Endothelial cell of umbilical vein (primary cell): ENCODE measurements around the gene CHADL. TPM values are rescaled to one million over a fixed set of nuclear protein-coding genes. Genes with fewer than 3 reads are reported as not detected.

Source experiments
- BruUV-seq: library from RNA; stranded (reverse); fragments of 400-500 nt; replicated peaks from 2 replicates; lab custom pipeline; 2021; lab: Mats Ljungman, UMichigan
- CTCF ChIA-PET: fragments of 300-600, 350-600 bp; sonication (Branson Sonifier 250); formaldehyde crosslinking; loops from one replicate; lab custom pipeline; 2021; ENCODE audit warnings: antibody characterized with exemption, inconsistent platforms; lab: Charles Lee
- POLR2A ChIA-PET: fragments of 300-600, 350-600 bp; sonication (Branson Sonifier 250); formaldehyde crosslinking; loops from one replicate; lab custom pipeline; 2021; ENCODE audit warnings: antibody characterized with exemption, inconsistent platforms; lab: Charles Lee
- DNase-seq: peaks from one replicate; pipeline ENCODE4 v3.0.0-alpha.2; 2011; ENCODE audit warnings: low read depth, low spot score
- FAIRE-seq: peaks from 2 replicates; lab custom pipeline; 2011; peaks lifted over from hg19 to GRCh38; lab: Jason Lieb, UNC
- H2AFZ ChIP-seq: 2 replicates; pipeline ENCODE4 v1.6.0; 2012; ENCODE audit warnings: low read depth, low read length, control low read depth, inconsistent platforms
- H3K27ac ChIP-seq: 2 replicates; pipeline ENCODE4 v1.5.1; 2011; ENCODE audit warnings: low read depth, mild to moderate bottlenecking, control low read depth, low read length, moderate library complexity; ENCODE audit not compliant: insufficient read depth
- H3K27me3 ChIP-seq, 2 experiments: 2 replicates each; pipeline versions ENCODE4 v1.6.0 to v1.6.1; 2011; ENCODE audit warnings: low read length in 2 of 2, mixed read lengths in 1 of 2; ENCODE audit not compliant: control insufficient read depth in 2 of 2, insufficient read depth in 2 of 2
- H3K36me3 ChIP-seq, 2 experiments: 2 replicates in 1 of 2; 3 replicates in 1 of 2; pipeline ENCODE4 v1.5.1; 2011; ENCODE audit warnings: low read length in 2 of 2, mild to moderate bottlenecking in 1 of 2, moderate library complexity in 1 of 2; ENCODE audit not compliant: control insufficient read depth in 2 of 2, insufficient read depth in 2 of 2; ENCODE audit errors: extremely low read depth in 1 of 2
- H3K4me1 ChIP-seq: 3 replicates; pipeline ENCODE4 v1.5.1; 2011; ENCODE audit warnings: mild to moderate bottlenecking, low read length; ENCODE audit not compliant: control insufficient read depth, insufficient read depth; ENCODE audit errors: extremely low read depth
- H3K4me2 ChIP-seq: 2 replicates; pipeline ENCODE4 v1.6.1; 2011; ENCODE audit warnings: low read length, control low read depth, mixed read lengths; ENCODE audit not compliant: insufficient read depth
- H3K4me3 ChIP-seq, 3 experiments: fragments of 200-600 bp in 1 of 3; sonication (generic), shearing (Covaris generic) in 1 of 3; replicated peaks in 1 of 3; 2 replicates each; pipeline ENCODE4 v1.5.1; 2011 to 2016; ENCODE audit warnings: control low read depth in 3 of 3, low read length in 3 of 3, mild to moderate bottlenecking in 2 of 3, inconsistent platforms in 1 of 3, low read depth in 1 of 3, moderate library complexity in 1 of 3; ENCODE audit not compliant: insufficient read depth in 1 of 3
- H3K79me2 ChIP-seq: 2 replicates; pipeline ENCODE4 v1.6.0; 2012; ENCODE audit warnings: low read length, inconsistent platforms; ENCODE audit not compliant: control insufficient read depth, insufficient read depth
- H3K9ac ChIP-seq: replicated peaks from 2 replicates; pipeline ENCODE3; 2011; ENCODE audit warnings: low read length, control low read depth; ENCODE audit not compliant: insufficient read depth; ENCODE audit errors: extremely low read depth
- H3K9me1 ChIP-seq: replicated peaks from 3 replicates; pipeline ENCODE4 v1.6.0; 2011; ENCODE audit warnings: mild to moderate bottlenecking, low read length; ENCODE audit not compliant: control insufficient read depth, insufficient read depth; ENCODE audit errors: extremely low read depth
- H3K9me3 ChIP-seq: replicated peaks from 2 replicates; pipeline ENCODE4 v1.5.1; 2012; ENCODE audit warnings: low read length, inconsistent platforms; ENCODE audit not compliant: control insufficient read depth, insufficient read depth
- H4K20me1 ChIP-seq: replicated peaks from 2 replicates; pipeline ENCODE3; 2011; ENCODE audit warnings: mild to moderate bottlenecking, low read length; ENCODE audit not compliant: control insufficient read depth, insufficient read depth; ENCODE audit errors: extremely low read depth
- CTCF ChIP-seq, 2 donors: IDR thresholded peaks; 1 replicate in 1 of 2; 2 replicates in 1 of 2; pipeline ENCODE4 v1.5.1; 2011; ENCODE audit warnings: low read length in 2 of 2, mild to moderate bottlenecking in 2 of 2, moderate library complexity in 2 of 2, control low read depth in 1 of 2, inconsistent platforms in 1 of 2, low read depth in 1 of 2; ENCODE audit not compliant: insufficient read depth in 1 of 2; ENCODE audit errors: extremely low read depth in 1 of 2
- FOS ChIP-seq: IDR thresholded peaks from 2 replicates; pipeline ENCODE4 v1.6.1; 2011; ENCODE audit warnings: mild to moderate bottlenecking, low read length, moderate library complexity, borderline replicate concordance; ENCODE audit not compliant: insufficient read depth
- GATA2 ChIP-seq: IDR thresholded peaks from 2 replicates; pipeline ENCODE4 v1.7.0; 2011; ENCODE audit warnings: low read depth, mild to moderate bottlenecking, moderate library complexity, mixed read lengths, low read length; ENCODE audit not compliant: insufficient read length, insufficient read depth
- POLR2A ChIP-seq: IDR thresholded peaks from 2 replicates; pipeline ENCODE4 v1.6.1; 2012; ENCODE audit warnings: low read depth, mild to moderate bottlenecking, control low read depth, low read length
- dilution Hi-C: fragments of 300-500 bp; cut with MboI; formaldehyde crosslinking; loops from one replicate; pipeline ENCODE4 v1.15.0; 2019; ENCODE audit warnings: low sequenced_read_pairs; ENCODE audit not compliant: extremely low pct_ligation_motif_present
- intact Hi-C: fragments of 100-400 bp; cut with micrococcal nuclease; formaldehyde crosslinking; loops from one replicate; pipeline ENCODE4 v1.10.0; 2022
- polyA plus RNA-seq, 4 experiments: library from polyadenylated mRNA; depleted of rRNA in 3 of 4; stranded (reverse) in 3 of 4; unstranded in 1 of 4; fragments of >200 nt; gene quantifications; 2 replicates each; pipeline versions ENCODE4 v1.2.1 to v1.2.3, GENCODE V29; 2011 to 2012; ENCODE audit warnings: missing spikeins in 1 of 4
- total RNA-seq: library from RNA; stranded (reverse); gene quantifications from 2 replicates; pipeline ENCODE4 v1.2.3, GENCODE V29; 2021
- TF ChIP-seq, protein P1 (sequence below): IDR thresholded peaks from 2 replicates; pipeline ENCODE4 v1.6.1; 2011; ENCODE audit not compliant: insufficient read depth, insufficient read length

The CHADL gene
- total and polyA plus RNA-seq, 2 donors (not counting 3 experiments of a cell fraction or from before 2014, with no cell fraction given), result 0.69 to 1.1 TPM

- dilution Hi-C loops (no loop called here), intact Hi-C loops (loop anchor here (5.0 kb wide), 3 partner anchors 78 to 107 kb away; partner anchors contain the start of gene TEF)
- Histone ChIP-seq H3K36me3 (no peaks in the 10 kb centered on the region), H3K9ac (no peak overlapping the region), H3K9me1 (no peaks in the 10 kb centered on the region), H3K27ac (peak overlapping the region; percentile 98), H4K20me1 (no peaks in the 10 kb centered on the region), H3K4me3 (no peak overlapping the region), H3K79me2 (peaks cover 10% of the 10 kb centered on the region), H3K9me3 (no peaks in the 10 kb centered on the region), H2AFZ (no peak overlapping the region), H3K4me1 (peaks cover 51% of the 10 kb centered on the region), H3K27me3 (no peaks in the 10 kb centered on the region), H3K4me2 (peak overlapping the region; percentile 4)
- ChIA-PET POLR2A (no interaction called here), CTCF (interaction anchor here (1.2 to 1.4 kb wide), 2 partner anchors 12 to 367 kb away, joined by 4 to 6 read pairs; partner anchors contain the start of gene ZC3H7B)
- DNase-seq, result no peak
- TF ChIP-seq GATA2, result no peak
- no peak for TF ChIP-seq CTCF (IDR thresholded peaks at IDR 0.05; ENCODE audit: extremely low read depth in 1 of 2, insufficient read depth in 1 of 2, low read depth in 1 of 2, low read length in 2 of 2)
- TF ChIP-seq POLR2A, result no peak
- TF ChIP-seq, protein P1, sequence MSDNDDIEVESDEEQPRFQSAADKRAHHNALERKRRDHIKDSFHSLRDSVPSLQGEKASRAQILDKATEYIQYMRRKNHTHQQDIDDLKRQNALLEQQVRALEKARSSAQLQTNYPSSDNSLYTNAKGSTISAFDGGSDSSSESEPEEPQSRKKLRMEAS, result no peak
- TF ChIP-seq FOS, result no peak
- no peak for FAIRE-seq
- BruUV-seq, result no TSS peak
Measured at GRCh38 chr22:41289671-41290070, 48.9 kb upstream of the CHADL start.
